Inflammatory macrophage (primary cell): ENCODE data around the gene KRTAP13-3.
A peak's percentile ranks its signal among the peaks of the same experiment; 100 is the strongest.

Experiments used
- DNase-seq, 2 donors: peaks; one replicate each; pipeline ENCODE4 v3.0.0-alpha.2; 2020 to 2022
- total RNA-seq, 18 experiments: gene quantifications; one replicate each; lab custom pipeline; 2026; ENCODE audit warnings: mixed read lengths in 6 of 18, inconsistent platforms in 2 of 18; lab: John Stamatoyannopoulos, UW

Gene KRTAP13-3, protein sequence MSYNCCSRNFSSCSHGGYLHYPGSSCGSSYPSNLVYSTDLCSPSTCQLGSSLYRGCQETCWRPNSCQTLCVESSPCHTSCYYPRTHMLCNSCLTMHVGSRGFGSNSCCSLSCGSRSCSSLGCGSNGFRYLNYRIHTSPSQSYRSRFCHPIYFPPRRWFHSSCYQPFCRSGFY
- 0 reads per million in 18 experiments for total RNA-seq

DNA sequence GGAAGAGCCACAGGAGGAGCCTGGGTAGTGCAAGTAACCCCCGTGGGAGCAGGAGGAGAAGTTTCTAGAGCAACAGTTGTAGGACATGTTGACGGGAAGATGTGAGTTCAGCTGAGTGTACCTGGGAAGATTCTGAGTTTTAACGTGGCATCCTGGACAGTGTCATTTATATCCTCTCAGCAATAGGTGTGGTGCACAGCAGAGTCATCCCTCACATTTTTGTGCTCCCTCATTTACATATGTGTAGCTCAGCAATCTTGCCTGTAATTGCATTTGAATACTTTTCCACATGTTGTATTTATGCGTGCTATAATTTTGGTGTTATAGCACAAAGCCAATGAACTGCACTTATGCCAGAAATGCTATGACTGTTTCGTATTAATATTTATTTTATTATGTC is at the start of gene KRTAP13-3:
KRTAP13-3 (minus strand) TSS at position 101 of the 400 bp plus-strand sequence; CDS start at position 87, 14 bp downstream.
- DNase-seq, result no peak

DNA sequence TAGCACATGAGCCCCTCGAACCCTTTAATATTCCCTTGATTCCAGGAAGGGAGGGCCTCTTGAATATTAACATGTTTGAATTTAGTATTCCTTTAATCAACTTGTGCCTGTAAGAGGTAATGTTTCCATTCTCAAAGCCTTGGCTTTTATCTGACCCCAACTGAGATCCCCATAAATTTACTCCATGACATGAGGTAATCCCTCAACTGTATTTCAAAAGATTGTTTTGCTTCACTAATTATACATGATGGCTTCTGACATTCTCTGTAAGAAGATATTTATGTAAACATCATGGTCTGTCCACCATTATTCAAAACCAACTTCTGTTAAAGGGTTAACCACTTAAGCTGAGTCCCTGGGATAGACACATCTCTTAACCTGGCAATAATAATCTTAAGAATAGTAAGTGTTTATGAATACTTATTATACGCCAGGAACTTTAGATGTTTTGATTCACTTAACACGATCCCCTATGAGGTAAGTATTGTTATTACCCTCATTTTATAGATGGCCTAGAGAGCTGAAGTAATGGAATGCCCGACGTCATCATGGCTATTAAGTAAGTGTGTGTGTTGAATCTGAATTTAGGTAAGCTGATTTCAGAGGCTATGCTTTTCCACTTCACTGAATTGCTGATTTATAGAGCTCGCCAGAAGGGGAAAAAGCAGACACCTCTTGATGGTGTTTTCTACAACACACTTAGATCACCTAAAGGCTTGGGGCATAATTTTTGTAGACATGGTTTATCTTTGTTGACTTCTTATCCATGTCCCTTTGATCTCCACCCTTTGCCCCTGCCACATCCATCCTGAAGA is 43.4 kb upstream of the KRTAP13-3 start:
- DNase-seq, result no peak

DNA sequence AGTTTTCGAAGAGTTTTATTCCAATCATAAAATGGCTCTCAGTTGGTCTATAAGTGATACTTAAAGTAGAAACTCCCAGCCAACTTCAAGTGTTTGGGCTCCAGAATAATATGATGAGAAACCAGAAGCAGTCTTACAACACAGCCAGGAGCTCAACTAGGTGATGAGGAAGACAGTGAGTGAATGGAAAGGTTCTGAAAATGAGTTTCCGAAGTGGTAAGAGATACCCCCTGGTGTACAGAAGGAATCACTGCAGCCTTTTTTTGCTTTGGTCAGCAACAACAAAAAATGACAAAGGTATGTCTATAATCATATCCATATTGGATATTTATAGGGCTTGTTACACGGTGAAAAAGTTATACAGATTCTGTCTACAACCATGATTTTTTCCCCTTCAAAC is 38.0 kb upstream of the KRTAP13-3 start:
- DNase-seq, result peak in 1 of 2 donors; percentile 2

DNA sequence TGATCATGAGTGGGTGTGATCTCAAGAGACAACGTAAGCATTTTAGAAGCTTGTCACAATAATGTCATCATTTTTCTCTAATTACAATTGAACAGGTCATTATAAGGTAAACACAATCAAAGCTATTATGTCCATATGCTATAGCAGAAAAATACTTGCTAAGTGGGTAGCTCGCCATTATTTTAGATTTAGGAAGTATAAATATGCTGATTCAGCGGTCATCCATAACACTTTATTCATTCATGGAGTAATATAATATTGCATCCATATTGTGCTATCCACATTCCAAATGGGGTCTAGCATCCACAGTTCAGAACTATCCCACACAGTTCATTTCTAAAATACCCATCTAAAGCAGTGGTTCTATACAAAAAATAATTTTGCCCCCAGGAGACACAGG is 22.8 kb upstream of the KRTAP13-3 start:
- no peak for DNase-seq

DNA sequence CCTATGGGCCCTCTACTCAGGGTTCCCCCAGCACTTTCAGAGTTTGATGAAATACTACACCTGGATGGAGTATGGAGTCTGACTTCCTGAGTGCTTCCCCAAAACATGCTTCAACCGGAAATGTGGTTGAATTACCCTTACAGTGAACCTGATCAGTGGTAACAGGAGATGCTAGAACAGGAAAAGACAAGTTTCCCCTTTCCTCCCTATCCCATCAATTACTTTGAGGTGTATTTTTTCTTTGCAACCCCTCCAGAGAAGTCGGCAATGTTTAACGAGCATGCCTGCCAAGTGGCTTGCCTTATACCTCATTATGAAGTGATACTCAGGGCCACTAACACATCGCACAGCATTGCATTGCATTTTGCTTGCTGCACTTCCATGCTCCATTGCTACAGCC is 21.3 kb upstream of the KRTAP13-3 start:
- no peak for DNase-seq

DNA sequence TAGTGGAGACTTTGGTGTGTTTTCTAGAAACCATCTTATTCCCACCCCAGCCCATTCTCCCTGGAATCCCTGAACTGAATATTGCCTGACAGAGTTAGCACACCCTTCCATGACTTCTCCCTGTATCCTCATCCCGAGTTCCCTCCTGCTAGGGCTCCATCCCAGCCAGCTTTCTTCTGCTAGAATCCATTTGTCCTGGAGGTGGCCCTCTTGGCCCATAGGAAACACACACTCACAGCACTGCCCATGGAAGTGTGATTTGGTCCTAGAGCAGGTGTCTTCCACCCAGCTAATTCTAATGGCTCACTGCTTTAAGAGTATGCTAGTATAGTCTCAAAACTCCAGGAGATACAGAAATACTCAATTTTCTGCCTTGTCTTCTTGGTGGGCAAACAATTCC is 18.5 kb upstream of the KRTAP13-3 start:
- DNase-seq, result no peak

DNA sequence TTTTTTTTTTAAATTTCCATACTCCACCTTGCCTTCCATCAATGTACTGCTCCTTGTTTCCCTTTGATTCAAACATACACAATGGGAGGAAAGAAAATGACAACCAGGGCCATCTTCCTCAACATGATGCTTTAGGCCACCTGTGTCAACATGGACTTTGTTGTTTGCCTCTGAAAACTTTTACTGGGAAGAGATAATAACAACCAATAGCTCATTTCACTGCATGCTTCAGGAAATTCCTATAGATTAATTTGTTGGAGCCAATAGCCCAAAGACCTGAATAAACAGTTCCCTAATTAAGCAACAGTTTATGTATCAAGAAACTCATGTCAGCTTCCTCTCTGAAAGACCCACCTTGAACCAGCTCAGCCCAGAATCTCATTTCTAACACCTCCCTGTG is 17.5 kb upstream of the KRTAP13-3 start:
- no peak for DNase-seq

DNA sequence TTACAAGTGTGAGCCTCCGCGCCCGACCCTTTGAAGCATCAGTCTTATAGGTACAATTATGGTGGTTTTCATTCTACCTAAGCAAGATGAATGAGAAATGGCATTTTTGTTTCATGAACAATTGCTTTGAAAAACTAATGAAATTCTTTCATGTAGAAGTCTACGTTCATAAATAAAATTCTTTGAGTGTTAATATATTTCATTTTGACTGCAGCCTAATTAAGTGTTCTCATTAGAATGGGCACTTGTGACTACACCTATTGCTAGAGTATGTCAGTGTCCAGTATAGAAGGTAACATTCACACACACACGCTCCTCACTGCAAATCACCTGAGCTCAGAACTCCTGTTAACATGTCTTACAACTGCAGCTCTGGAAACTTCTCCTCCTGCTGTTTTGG is 14.2 kb upstream of the KRTAP13-3 start, which contains the start of gene KRTAP15-1:
KRTAP15-1 (plus strand) TSS at position 301 of the 400 bp plus-strand sequence; CDS start at position 354, 53 bp downstream.
- no peak for DNase-seq

DNA sequence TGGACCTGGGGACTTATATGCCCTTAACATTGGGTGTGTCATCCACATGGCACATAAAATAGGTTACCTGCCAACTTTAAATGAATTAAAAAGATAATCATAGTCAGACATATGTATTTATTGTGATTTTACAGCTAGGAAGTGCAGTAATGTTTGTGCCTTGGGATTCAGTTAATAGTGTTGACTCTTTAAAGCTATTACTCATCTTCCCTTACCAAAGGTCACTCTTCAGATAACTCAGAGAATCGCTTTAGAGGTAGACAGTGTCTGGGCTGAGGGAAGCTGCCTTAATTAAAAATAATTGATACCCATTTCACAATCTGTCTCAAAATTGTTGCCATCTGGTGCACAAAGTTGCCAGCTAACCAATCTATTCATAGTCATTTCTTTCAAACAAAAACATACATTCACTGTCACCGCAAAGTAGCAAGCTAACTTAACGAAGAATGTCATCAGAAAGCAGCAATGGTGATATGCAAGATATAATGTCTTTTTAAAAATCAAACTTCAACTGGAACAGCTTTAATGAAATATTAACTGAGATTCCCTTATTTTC is 11.4 kb upstream of the KRTAP13-3 start:
- no peak for DNase-seq

DNA sequence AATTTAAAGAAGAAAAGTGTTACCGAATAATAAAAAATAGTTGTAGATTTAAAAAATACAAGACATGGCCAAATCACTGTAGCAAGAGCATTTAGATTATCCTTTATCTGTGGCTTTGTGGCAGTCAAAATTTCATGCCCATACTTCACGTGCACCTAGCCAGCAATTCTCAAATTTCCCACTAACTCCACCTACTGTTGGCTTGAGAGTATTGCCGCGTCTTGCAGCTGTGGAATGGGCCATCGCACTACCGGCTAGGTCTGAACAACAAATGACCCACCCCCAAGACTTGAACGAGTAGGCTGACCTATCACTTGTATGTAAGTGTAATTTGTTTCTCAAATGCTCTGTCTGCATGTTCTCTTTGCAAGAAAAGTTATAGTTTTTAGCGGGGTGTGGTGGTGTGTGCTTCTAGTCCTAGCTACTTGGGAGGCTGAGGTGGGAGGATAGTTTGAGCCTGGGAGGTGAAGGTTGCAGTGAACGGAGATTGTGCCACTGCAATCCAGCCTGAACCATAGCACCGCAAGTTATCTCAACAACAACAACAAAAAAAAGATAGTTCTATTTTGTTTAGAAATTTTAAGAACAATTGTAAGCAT is 8.4 kb upstream of the KRTAP13-3 start:
- peak; percentile 15 to 23 for DNase-seq

DNA sequence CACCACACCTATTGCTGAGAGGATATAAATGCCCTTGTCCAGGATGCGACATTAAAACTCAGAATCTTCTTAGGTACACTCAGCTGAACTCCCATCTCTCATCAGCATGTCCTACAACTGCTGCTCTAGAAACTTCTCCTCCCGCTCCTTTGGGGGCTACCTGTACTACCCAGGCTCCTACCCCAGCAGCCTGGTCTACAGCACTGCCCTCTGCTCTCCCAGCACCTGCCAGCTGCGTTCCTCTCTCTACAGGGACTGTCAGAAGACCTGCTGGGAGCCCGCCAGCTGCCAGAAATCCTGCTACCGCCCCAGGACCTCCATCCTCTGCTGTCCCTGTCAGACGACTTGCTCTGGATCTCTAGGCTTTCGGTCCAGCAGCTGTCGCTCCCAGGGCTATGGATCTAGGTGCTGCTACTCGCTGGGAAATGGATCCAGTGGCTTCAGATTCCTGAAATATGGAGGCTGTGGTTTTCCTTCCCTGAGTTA is 4.5 kb upstream of the KRTAP13-3 start, which contains the start of gene KRTAP13-4:
KRTAP13-4 (plus strand) TSS at position 51 of the 486 bp plus-strand sequence; CDS start at position 107, 56 bp downstream.
- no peak for DNase-seq

DNA sequence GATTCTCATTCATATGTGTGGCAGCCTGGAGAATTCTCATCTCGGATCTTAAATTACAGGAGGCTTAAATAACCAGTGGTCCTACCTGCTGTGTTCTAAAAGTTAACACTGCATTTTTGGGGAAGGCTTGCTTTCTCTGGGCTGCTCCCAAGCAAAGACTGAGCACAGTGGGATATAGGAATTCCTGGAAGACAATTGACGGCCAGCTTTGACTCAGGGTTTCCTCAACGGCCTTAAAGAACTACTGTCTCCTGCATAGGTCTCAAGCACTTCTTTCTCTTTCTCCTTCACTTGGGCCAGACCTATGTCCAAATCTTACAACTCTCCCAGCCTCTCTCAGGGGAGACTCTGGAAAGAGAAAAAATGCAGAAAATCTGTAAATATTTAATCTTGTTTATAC is 1.0 kb upstream of the KRTAP13-3 start:
- no peak for DNase-seq

DNA sequence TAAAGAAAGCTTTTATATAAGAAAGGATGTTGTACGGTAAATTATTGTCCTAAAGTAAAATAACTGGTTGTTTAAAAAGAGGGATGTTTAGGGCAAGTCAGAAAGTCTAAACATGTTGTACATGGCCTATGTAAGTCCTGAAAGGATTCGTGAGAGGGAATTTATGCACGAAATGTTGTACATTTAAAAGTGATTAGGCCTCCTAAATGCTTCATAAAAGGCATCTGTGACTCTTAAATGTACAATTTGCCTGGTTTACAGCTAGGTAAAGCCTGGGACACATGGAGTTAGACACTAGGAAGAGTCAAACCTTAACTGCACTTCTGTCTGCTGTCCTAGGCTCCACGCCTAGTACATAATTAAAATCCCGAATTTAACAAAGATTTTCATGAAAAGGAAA is 9.7 kb downstream of the KRTAP13-3 start:
- no peak for DNase-seq

DNA sequence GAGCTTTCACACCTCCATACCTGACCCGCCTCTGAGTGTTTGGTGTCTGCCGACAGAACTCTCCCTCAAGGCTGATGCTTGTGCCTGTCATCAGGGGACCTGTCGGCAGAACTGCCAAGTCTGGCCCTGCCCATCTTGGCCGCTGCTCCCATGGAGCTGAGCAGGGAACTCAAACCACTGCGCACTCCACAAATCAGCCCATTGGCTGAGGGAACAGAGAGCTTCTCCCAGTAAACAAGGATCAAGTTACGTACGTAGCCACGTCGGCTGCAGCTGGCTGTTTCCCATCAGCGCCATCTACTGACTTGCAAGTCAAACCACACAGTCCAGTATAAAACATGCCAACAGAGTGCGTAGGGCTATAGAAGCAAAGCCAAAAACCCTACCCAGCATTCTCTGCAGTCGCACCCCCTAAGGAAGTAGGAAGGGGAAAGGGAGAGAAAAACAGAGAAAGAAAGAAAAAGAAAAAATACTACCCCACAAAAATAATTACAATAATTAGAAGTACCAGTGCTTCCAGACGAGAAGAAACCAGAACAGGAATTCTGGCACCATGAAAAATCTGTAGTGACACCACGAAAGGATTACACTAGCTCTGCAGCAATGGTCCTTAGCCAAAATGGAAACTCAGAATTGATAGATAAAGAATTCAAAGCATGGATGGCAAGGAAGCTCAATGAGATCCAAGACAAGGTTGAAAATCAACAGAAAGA is 16.8 kb downstream of the KRTAP13-3 start:
- DNase-seq, result peak in 1 of 2 donors; percentile 32

DNA sequence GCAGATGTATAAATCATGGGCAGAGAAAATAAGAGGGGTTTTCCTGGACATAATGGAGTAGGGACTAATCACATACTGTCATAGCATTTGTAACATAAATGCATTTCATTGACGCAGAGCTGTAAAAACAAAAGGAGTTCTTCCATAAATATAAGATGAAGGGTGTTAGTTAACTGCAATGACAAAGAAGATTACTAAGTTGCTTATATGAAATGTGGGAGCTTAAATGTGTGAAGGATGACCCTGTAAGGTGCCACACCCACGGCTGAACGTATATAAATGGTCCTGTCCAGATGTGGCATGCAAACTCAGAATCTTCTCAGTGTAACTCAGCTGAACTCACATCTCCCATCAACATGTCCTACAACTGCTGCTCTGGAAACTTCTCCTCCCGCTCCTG is 30.0 kb downstream of the KRTAP13-3 start, which contains the start of gene KRTAP13-1:
KRTAP13-1 (plus strand) TSS at position 301 of the 400 bp plus-strand sequence; CDS start at position 357, 56 bp downstream.
- no peak for DNase-seq

DNA sequence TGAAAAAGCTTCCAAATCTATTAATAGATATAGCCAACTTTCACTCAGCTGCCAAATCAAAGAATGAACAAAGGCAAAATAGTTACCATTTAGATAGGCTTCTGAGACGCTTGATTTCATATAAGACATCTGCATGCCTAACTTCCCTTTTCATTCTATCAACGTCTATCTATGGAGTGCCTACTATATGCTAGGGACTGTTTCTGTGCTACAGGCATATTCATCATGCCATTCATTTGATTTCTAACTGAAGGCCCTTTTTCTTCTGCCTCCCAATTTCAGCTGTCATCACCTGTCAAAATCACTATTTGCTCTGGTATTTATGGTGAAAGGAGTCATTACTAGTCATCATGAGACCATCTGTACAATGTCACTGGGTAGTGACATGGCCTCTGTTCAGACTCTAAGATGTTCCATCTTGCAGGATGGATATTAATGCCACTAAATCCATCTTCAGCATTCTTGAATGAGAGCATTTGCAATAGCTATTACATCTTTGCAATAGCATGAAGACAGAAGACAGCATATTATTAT is 34.2 kb downstream of the KRTAP13-3 start:
- no peak for DNase-seq

DNA sequence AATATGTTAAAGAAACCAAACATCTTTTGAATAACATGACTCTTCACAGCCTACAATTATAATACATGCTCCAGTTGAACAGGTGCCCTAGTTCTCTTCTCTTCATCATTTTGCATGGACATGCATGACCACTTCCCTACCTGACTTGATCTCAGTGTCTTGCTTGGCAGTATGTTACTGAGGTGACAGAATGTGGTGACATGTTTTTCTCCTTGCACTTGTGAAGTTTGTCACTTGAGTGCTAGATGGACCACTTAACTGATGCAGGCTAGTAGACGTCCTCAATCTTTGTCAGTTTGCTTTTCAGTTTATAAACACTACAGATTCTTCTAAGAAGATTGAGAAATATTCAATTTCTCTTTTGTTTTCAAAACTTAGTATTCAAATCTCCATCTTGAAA is 43.5 kb downstream of the KRTAP13-3 start:
- no peak for DNase-seq
